HT-29 (cell line): Measurements from ENCODE around the gene SURF2. TPM values are rescaled to one million over a fixed set of nuclear protein-coding genes. Genes with fewer than 3 reads are reported as not detected.
A peak's percentile ranks its signal among the peaks of the same experiment; 100 is the strongest.
"Not testable (repeated sequence)": the region's sequence is repeated elsewhere in the genome, so short reads cannot be mapped to it uniquely, and the experiment has no call there.

ENCODE experiments used
- DNase-seq: peaks from one replicate; pipeline ENCODE4 v3.0.0-alpha.2; 2015; ENCODE audit warnings: low spot score
- total RNA-seq: library from RNA; depleted of rRNA; stranded (reverse); fragments of >200 nt; shearing (Covaris generic); gene quantifications from 2 replicates; pipeline ENCODE4 v1.2.3, GENCODE V29; 2014

SURF2 gene
- total RNA-seq, 1 experiment from 2014 or later = 94.2 TPM

DNA sequence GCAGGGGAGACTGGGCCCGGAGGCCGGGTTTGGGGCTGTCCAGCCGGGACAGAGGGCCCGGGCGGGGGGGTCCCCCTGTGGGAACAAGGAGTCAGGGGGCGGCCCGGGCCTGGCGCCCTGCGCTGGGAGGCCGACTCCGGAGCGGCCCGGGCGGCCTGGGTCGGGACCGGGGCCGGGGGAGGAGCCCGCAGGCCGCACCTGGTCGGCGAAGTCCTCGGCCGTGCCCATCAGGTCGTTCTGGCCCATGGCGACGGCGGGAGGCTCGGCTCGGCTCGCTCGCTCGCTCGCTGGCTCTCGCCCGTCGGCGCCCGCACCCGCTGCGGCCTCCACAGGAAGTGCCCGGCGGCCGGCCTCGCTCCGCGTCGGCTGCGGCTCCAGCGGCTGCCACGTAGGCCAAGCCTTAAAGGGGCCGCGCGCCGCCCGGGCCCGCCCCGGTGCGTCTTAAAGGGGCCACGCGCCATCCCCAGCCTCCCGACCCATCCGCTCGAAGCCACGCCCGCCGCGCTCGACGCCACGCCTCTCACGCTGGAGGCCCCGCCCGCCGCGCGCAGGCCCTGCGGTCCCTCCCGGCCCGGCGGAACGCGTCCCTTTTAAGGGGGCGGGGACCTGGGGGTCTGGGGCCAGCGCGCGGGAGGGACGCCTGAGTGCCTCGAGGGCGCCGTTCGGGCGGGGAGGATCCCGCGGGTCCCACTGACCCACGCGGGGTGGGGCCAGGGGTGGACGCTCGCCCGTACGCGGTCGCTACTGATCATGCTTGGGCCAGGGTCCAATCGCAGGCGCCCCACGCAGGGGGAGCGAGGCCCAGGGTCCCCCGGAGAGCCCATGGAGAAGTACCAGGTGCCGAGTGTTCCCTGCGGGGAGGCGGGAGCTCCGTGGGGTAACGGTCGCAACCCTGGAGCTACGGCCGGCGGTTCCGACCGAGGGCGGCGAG lies 19.6 kb downstream of the SURF2 start, which contains the start of the genes STKLD1 and SURF4:
TSS of gene STKLD1 (plus strand) at position 643 of the 931 bp plus-strand sequence. CDS start at position 751, 108 bp downstream.
TSS of gene SURF4 (minus strand) at position 337 of the 931 bp plus-strand sequence. CDS start at position 246, 91 bp downstream.
- peak; percentile 95 for DNase-seq

DNA sequence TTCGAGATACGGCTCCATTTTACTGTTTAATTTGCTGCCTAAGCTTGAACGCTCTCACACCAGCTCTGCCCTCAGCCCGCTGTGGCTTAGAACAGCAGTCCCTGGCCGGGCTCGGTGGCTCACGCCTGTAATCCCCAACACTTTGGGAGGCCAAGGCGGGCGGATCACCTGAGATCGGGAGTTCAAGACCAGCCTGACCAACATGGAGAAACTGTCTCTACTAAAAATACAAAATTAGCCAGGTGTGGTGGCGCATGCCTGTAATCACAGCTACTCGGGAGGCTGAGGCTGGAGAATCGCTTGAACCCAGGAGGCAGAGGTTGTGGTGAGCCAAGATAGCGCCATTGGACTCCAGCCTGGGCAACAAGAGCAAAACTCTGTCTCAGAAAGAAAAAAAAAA lies 20.9 kb downstream of the SURF2 start:
- DNase-seq = not testable (repeated sequence)

GRCh38 chr9:133377721-133378216 lies 21.4 kb downstream of the SURF2 start:
- peak; percentile 50 for DNase-seq

DNA sequence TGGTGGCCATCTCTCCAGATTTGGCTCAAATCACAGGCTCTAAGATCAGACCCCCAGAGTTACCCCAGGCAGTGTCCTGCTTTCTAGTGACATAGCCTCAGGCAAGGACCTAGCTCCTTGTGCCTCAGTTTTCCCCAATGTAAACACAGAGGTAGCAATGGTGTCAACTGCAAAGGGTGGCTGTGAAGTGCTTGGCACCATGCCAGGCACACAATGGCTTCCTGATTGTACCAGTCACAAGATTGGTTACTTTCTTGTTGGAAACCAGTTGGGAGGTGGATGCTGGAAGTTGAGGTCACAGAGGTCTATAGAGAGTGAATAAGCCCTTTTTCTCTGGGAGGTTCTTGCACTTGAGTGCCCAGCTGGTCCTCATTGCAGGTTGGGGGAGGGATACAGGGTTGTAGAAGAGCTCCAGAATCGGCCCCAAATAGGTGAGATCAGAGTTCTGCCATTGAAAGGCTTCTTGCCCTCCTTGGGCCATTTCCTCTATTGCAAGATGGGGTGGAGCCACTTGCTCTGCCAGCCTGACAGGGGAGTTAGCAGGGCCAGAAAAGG lies 22.1 kb downstream of the SURF2 start:
- DNase-seq = no peak

GRCh38 chr9:133379153-133380086 lies 23.1 kb downstream of the SURF2 start:
- DNase-seq = no peak

- DNase-seq = no peak
These were observed 24.4 kb downstream of the SURF2 start for GRCh38 chr9:133380734-133381133.

GRCh38 chr9:133382507-133383141 lies 26.3 kb downstream of the SURF2 start:
- no peak for DNase-seq

DNA sequence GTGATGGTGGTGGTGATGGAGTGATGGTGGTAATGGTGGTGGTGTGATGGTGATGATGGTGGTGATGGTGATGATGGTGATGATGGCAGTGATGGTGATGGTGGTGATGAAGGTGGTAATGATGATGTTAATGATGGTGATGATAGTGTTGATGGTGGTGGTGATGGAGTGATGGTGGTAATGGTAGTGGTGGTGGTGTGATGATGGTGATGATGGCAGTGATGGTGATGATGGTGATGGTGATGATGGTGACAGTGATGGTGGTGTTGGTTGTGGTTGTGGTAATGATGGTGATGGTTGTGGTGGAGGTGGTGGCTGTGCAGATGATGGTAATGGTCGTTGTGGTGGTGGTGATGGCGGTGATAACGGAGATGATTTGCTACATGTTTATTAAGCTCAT lies 27.1 kb downstream of the SURF2 start:
- DNase-seq = no peak

GRCh38 chr9:133384736-133385321 lies 28.5 kb downstream of the SURF2 start:
- DNase-seq = no peak

DNA sequence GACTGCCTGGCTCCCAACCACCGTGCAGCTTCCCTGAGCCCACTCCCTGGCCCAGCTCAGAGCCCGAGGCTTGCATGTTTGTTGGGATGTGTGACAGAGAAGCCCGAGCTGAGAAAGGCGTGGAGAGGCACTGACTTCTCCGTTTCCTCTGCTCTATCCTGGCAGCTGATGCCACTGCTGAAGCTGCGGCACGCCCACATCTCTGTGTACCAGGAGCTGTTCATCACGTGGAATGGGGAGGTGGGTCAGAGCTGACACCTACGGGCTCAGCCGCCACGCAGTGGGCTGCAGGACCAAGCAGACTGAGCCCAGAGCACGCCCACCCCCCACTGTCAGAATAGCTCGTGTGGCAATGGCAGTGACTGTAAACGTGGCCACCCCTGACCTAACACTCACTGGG lies 29.1 kb downstream of the SURF2 start:
- DNase-seq = no peak

GRCh38 chr9:133386338-133386737 lies 30.0 kb downstream of the SURF2 start:
- no peak for DNase-seq

GRCh38 chr9:133387680-133388079 lies 31.3 kb downstream of the SURF2 start:
- DNase-seq = no peak

- no peak for DNase-seq
These were observed 32.7 kb downstream of the SURF2 start for GRCh38 chr9:133389025-133389557.

DNA sequence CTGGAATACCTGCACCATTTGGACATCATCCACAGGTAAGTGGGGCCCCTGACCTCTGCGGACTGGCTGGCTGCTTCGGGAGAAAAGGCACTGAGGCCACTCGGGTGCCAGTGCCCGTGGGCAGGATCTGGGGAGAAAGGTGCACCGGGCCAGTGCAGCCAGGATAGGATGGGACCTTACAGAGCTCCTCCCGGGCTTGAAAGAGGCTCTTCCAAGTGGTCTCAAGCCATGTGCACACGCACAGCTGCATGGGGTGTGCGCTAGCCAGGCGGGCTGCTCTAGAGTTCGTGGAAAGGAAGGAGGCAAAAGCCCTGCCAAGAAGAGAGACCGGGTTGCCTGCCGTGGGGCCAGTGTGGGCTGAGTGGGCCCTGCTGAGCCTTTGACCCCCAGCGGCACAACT lies 33.2 kb downstream of the SURF2 start:
- DNase-seq = no peak

DNA sequence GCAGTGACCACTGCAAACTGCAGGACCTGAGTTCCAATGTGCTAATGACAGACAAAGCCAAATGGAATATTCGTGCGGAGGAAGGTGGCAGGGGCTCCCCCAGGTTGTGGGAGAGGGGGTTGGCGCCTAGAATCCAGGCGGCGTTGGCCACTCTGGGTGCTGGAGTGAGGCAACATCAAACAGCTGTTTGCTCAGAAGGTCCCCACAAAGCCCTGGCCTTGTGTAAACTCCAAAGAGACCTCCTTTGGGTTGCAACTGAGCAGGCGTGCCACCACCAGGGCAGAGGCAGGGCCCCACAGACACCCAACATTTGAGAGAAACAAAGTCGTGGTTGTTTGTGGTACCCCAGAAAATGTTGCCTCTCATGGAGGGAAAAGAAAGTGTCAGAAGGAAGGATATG lies 34.4 kb downstream of the SURF2 start:
- DNase-seq = no peak

GRCh38 chr9:133391449-133391848 lies 35.1 kb downstream of the SURF2 start:
- not testable (repeated sequence) for DNase-seq

DNA sequence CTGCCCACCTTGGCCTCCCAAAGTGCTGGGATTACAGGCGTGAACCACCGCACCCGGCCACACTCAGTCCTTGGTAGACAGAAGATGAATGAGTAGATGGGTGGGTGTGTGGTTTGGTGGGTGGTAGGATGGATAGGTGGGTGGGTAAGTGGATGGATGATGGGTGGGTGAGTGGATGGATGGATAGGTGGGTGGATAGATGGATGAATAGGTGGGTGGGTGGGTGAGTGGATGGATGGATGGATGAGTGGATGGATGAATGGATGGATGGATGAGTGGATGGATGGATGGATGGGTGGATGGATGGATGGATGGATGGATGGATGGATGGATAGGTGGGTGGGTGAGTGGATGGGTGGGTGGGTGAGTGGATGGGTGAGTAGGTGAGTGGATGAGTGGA lies 36.0 kb downstream of the SURF2 start:
- not testable (repeated sequence) for DNase-seq

GRCh38 chr9:133393399-133393798 lies 37.0 kb downstream of the SURF2 start:
- DNase-seq = no peak

GRCh38 chr9:133394687-133395271 lies 38.4 kb downstream of the SURF2 start:
- no peak for DNase-seq

GRCh38 chr9:133396952-133397351 lies 40.6 kb downstream of the SURF2 start:
- no peak for DNase-seq
